Osteocyte (in vitro differentiated cells): ENCODE measurements around the gene TNFRSF8. TPM values are rescaled to one million over a fixed set of nuclear protein-coding genes. Genes with fewer than 3 reads are reported as not detected.

Source experiments
- DNase-seq: peaks from one replicate; pipeline ENCODE4 v3.0.0; 2021; ENCODE audit warnings: mixed read lengths; ENCODE audit not compliant: unreplicated experiment; ENCODE audit errors: extremely low spot score
- H3K27ac Mint-ChIP-seq: one replicate; pipeline ENCODE4 v1.8.0; 2021; ENCODE audit warnings: mild to moderate bottlenecking, mixed read lengths; ENCODE audit not compliant: unreplicated experiment
- H3K27me3 Mint-ChIP-seq: one replicate; pipeline ENCODE4 v1.8.0; 2021; ENCODE audit warnings: mixed read lengths; ENCODE audit not compliant: unreplicated experiment
- H3K36me3 Mint-ChIP-seq: one replicate; pipeline ENCODE4 v1.8.0; 2021; ENCODE audit warnings: mixed read lengths; ENCODE audit not compliant: unreplicated experiment
- H3K4me1 Mint-ChIP-seq: one replicate; pipeline ENCODE4 v1.8.0; 2021; ENCODE audit warnings: mixed read lengths; ENCODE audit not compliant: unreplicated experiment
- H3K4me3 Mint-ChIP-seq: one replicate; pipeline ENCODE4 v1.8.0; 2021; ENCODE audit warnings: mild to moderate bottlenecking, moderate library complexity, mixed read lengths; ENCODE audit not compliant: unreplicated experiment
- H3K9me3 Mint-ChIP-seq: one replicate; pipeline ENCODE4 v1.8.0; 2021; ENCODE audit warnings: mixed read lengths; ENCODE audit not compliant: unreplicated experiment
- long read RNA-seq: library from polyadenylated mRNA; unstranded; transcript quantifications from one replicate; pipeline ENCODE4 v2.0.0, GENCODE V29; 2021
- total RNA-seq: library from RNA; stranded (reverse); gene quantifications from 2 replicates; pipeline ENCODE4 v1.2.1, GENCODE V29; 2021
- TF ChIP-seq, protein P1 (sequence below): fragments of 200-600 bp; sonication (generic); IDR thresholded peaks from 2 replicates; pipeline ENCODE4 v1.5.0; 2021; ENCODE audit warnings: antibody characterized with exemption, mild to moderate bottlenecking, moderate library complexity

TNFRSF8 gene
- total RNA-seq, result not detected in 2 replicates
- long read RNA-seq, result 0 reads

DNA sequence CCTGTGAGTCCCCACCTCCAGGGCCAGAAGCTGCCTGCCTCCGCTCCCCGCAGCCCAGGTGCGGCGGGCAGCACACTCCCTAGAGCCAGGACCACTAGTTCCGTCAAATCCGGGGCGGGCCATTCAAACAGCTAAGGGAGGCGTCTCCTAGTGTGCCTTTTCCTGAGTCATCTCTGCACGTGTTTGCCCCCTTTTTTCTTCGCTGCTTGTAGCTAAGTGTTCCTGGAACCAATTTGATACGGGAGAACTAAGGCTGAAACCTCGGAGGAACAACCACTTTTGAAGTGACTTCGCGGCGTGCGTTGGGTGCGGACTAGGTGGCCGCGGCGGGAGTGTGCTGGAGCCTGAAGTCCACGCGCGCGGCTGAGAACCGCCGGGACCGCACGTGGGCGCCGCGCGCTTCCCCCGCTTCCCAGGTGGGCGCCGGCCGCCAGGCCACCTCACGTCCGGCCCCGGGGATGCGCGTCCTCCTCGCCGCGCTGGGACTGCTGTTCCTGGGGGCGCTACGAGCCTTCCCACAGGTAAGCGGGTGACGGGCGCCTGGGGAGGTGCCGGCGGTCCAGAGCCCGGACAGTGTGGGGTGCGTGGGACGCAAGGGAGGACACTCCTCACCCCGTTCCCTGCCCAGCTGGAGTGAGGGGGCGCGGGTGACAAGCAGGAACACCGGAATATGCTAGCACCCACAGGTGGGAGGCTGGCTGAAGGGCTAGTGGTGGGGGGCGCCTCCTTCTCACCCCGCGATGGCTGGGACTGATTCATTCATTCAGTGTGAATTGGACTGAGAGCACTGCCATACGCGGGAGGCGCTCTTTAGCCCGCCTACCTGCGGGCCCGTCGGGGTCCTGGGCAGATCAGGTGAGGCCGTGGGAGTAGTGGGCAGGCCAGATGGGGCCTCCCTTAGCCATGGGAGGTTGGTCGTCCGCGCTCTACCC is at the start of gene TNFRSF8:
TNFRSF8 (plus strand) TSS at position 163 of the 932 bp plus-strand sequence; CDS start at position 459, 296 bp downstream.
- Mint-ChIP-seq H3K27me3 (peaks cover 51% of the 10 kb centered on the region), H3K4me3 (peak within 1 kb of the TSS; percentile 22), H3K9me3 (no peaks in the 10 kb centered on the region), H3K27ac (no peak within 1 kb of the TSS), H3K4me1 (peaks cover 17% of the 10 kb centered on the region), H3K36me3 (no peaks in the 10 kb centered on the region)
- DNase-seq, result no peak
- TF ChIP-seq, protein P1, sequence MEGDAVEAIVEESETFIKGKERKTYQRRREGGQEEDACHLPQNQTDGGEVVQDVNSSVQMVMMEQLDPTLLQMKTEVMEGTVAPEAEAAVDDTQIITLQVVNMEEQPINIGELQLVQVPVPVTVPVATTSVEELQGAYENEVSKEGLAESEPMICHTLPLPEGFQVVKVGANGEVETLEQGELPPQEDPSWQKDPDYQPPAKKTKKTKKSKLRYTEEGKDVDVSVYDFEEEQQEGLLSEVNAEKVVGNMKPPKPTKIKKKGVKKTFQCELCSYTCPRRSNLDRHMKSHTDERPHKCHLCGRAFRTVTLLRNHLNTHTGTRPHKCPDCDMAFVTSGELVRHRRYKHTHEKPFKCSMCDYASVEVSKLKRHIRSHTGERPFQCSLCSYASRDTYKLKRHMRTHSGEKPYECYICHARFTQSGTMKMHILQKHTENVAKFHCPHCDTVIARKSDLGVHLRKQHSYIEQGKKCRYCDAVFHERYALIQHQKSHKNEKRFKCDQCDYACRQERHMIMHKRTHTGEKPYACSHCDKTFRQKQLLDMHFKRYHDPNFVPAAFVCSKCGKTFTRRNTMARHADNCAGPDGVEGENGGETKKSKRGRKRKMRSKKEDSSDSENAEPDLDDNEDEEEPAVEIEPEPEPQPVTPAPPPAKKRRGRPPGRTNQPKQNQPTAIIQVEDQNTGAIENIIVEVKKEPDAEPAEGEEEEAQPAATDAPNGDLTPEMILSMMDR, result no peak

DNA sequence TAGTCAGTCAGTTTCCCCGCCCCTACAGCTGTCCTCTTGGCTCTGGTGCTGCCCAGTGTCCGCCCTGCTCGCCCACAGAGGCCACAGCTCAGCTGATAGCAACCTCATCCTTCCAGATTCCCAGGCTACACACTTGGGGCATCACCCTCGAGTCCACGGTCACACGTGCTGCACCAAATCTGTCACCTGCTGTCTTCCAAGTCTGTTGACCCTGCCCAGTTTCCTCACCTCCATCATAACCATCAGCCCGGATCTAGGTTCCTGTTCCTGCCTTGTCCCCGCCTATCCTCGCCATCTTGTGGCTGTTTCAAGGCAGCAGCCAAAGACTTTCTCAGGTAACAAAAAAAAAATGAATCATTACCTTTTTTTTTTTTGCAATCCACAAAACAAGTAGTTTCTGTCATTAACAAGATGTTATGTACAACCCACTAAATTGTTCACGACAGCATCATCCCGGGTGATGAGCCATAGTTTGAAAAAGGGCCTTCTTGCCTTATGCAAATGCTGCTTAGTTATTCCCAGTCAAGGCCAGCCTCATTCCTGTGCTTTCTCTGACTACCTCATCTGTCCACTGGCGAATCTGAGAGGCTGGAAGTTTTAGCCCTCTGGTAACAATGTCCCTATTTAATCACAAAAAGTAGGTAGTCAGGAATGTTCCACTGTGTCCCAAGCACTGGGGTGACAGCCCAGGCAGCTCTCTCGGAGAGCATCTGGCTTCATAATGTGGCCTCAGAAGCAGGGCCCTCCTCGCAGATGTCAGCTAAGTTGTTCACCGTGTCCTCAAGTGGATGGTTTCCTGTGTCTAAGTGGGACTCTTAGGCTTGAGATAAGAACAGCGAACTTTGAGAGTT is 48.7 kb upstream of the TNFRSF8 start:
- Mint-ChIP-seq H3K27me3 (no peaks in the 10 kb centered on the region), H3K4me3 (no peak overlapping the region), H3K36me3 (peaks cover 24% of the 10 kb centered on the region), H3K9me3 (no peaks in the 10 kb centered on the region), H3K4me1 (no peaks in the 10 kb centered on the region), H3K27ac (peak overlapping the region; percentile 47)
- DNase-seq, result no peak
- TF ChIP-seq, protein P1, result no peak

DNA sequence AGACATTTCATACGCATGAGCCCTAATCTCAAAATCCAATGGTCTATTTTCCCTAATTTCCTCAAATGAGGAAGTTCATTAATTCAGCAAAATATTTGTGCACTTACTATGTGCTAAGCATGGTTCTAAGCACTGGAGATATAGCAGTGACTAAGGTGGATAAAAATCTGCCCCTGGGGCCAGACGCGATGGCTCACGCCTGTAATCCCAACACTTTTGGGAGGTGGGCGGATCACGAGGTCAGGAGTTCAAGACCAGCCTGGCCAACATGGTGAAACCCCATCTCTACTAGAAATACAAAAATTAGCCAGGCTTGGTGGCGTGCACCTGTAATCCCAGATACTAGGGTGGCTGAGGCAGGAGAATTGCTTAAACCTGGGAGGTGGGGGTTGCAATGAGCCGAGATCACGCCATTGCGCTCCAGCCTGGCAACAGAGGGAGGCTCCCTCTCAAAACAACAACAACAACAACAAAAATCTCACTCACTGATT is 48.1 kb upstream of the TNFRSF8 start:
- H3K27me3 Mint-ChIP-seq, result no peaks in the 10 kb centered on the region
- no peak overlapping the region for H3K27ac Mint-ChIP-seq
- no peak overlapping the region for H3K4me3 Mint-ChIP-seq
- DNase-seq, result no peak
- TF ChIP-seq, protein P1, result no peak
- H3K36me3 Mint-ChIP-seq, result peaks cover 20% of the 10 kb centered on the region
- H3K4me1 Mint-ChIP-seq, result peaks cover 3% of the 10 kb centered on the region
- no peaks in the 10 kb centered on the region for H3K9me3 Mint-ChIP-seq

DNA sequence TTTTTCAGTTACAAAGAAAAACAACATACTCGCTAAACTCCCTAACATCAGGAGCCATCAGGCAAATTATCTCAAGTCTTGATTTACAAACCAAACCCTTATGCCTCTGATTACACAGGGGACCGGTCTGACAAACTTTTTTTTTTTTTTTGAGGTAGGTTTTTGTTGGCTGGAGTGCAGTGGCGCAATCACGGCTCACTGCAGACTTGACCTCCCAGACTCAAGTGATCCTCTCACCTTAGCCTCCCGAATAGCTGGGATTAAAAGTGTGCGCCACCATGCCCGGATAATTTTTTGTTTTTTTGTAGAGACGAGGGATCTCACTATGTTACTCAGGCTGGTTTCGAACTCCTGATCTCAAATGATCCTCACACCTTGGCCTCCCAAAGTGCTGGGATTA is 47.6 kb upstream of the TNFRSF8 start:
- no peak overlapping the region for H3K4me3 Mint-ChIP-seq
- no peak for DNase-seq
- H3K9me3 Mint-ChIP-seq, result no peaks in the 10 kb centered on the region
- TF ChIP-seq, protein P1, result no peak
- no peak overlapping the region for H3K27ac Mint-ChIP-seq
- no peaks in the 10 kb centered on the region for H3K27me3 Mint-ChIP-seq
- H3K4me1 Mint-ChIP-seq, result peaks cover 5% of the 10 kb centered on the region
- H3K36me3 Mint-ChIP-seq, result peaks cover 18% of the 10 kb centered on the region
